Natural killer cell (primary cell): ENCODE results near the gene DIPK1A. TPM values are rescaled to one million over a fixed set of nuclear protein-coding genes. Genes with fewer than 3 reads are reported as not detected.
"Not testable (repeated sequence)": the region's sequence is repeated elsewhere in the genome, so short reads cannot be mapped to it uniquely, and the experiment has no call there.

Experiments used
- ATAC-seq, 3 donors: fragments of 150-1000 bp in 2 of 3; fragments of 200-7000 bp in 1 of 3; cut with Tn5 transposase; 1 replicate in 1 of 3; 2 replicates in 2 of 3; pipeline ENCODE4 v1.10.0; 2021; ENCODE audit warnings: mild to moderate bottlenecking in 2 of 3, moderate library complexity in 2 of 3
- DNase-seq, 2 donors: peaks; one replicate each; pipeline versions ENCODE4 v3.0.0 to v3.0.0-alpha.2; 2013 to 2021; ENCODE audit warnings: mixed read lengths in 1 of 2
- H3K27ac ChIP-seq: one replicate; pipeline ENCODE4 v1.5.1; 2013; ENCODE audit warnings: mild to moderate bottlenecking, low read length
- H3K27me3 ChIP-seq: one replicate; pipeline ENCODE4 v1.6.1; 2013; ENCODE audit warnings: low read length; ENCODE audit not compliant: control insufficient read depth, insufficient read depth
- H3K36me3 ChIP-seq: one replicate; pipeline ENCODE4 v1.6.1; 2013; ENCODE audit warnings: low read length; ENCODE audit not compliant: control insufficient read depth, insufficient read depth
- H3K4me1 ChIP-seq: one replicate; pipeline ENCODE4 v1.6.1; 2013; ENCODE audit warnings: low read length; ENCODE audit not compliant: control insufficient read depth, insufficient read depth
- H3K4me3 ChIP-seq: one replicate; pipeline ENCODE4 v1.5.1; 2013; ENCODE audit warnings: low read length
- H3K9me3 ChIP-seq: one replicate; pipeline ENCODE4 v1.6.1; 2013; ENCODE audit warnings: low read length; ENCODE audit not compliant: control insufficient read depth, insufficient read depth
- H3K27ac Mint-ChIP-seq, 2 donors: one replicate each; pipeline ENCODE4 v1.8.0; 2022; ENCODE audit warnings: mild to moderate bottlenecking in 2 of 2, mixed read lengths in 2 of 2, moderate library complexity in 1 of 2
- H3K27me3 Mint-ChIP-seq, 2 donors: one replicate each; pipeline ENCODE4 v1.8.0; 2022; ENCODE audit warnings: low read depth in 2 of 2, mixed read lengths in 2 of 2
- H3K36me3 Mint-ChIP-seq: one replicate; pipeline ENCODE4 v1.8.0; 2022; ENCODE audit warnings: mixed read lengths
- H3K4me1 Mint-ChIP-seq, 2 donors: one replicate each; pipeline ENCODE4 v1.8.0; 2022; ENCODE audit warnings: mixed read lengths in 2 of 2
- H3K4me3 Mint-ChIP-seq: one replicate; pipeline ENCODE4 v1.8.0; 2022; ENCODE audit warnings: mild to moderate bottlenecking, moderate library complexity, mixed read lengths
- H3K9me3 Mint-ChIP-seq, 2 donors: one replicate each; pipeline ENCODE4 v1.8.0; 2022; ENCODE audit warnings: mixed read lengths in 2 of 2
- CTCF ChIP-seq: fragments of 200-600 bp; IDR thresholded peaks from one replicate; pipeline ENCODE4 v1.8.0; 2022; ENCODE audit warnings: antibody characterized with exemption
- WGBS: methylation state at CpG from one replicate; pipeline ENCODE4 v1.1.7; 2013; ENCODE audit warnings: missing lambda C conversion rate; ENCODE audit not compliant: insufficient coverage; 5-methylcytosine and 5-hydroxymethylcytosine counted together
- intact Hi-C: fragments of 100-400 bp; cut with micrococcal nuclease; formaldehyde crosslinking; loops from one replicate; pipeline ENCODE4 v1.14.2; 2022
- total RNA-seq, 4 donors: library from RNA; stranded (reverse); fragments of 120-200 nt in 1 of 4; gene quantifications; one replicate each; pipeline versions ENCODE4 v1.2.3 to v1.2.4, GENCODE V29; 2013 to 2022

DIPK1A gene
- total RNA-seq, 3 donors from 2014 or later (not counting 1 experiment from before 2014, with no cell fraction given) = 7.0 to 11.3 (median 11.2) TPM

- no peak overlapping the region for H3K4me3 ChIP-seq
- H3K27ac ChIP-seq = peak overlapping the region; percentile 83
- 23% methylated on average over 7 of the region's 8 CpGs for WGBS
- Mint-ChIP-seq H3K4me1 (peaks cover 12 to 20% of the 10 kb centered on the region in 2 donors), H3K27ac (peak overlapping the region; percentile 92 to 93), H3K9me3 (no peaks in the 10 kb centered on the region), H3K27me3 (no peaks in the 10 kb centered on the region), H3K4me3 (peak overlapping the region; percentile 60), H3K36me3 (no peaks in the 10 kb centered on the region)
- H3K9me3 ChIP-seq = no peaks in the 10 kb centered on the region
- DNase-seq (peak in 1 of 2 donors; percentile 91), ATAC-seq (peak; percentile 90 to 97 (median 92))
- no peaks in the 10 kb centered on the region for H3K36me3 ChIP-seq
- H3K27me3 ChIP-seq = no peaks in the 10 kb centered on the region
- peaks cover 20% of the 10 kb centered on the region for H3K4me1 ChIP-seq
- intact Hi-C loops = loop anchor here (1.0 kb wide), 1 partner anchor 19 kb away; no protein-coding TSS in a partner anchor
- TF ChIP-seq CTCF = no peak
These were observed 19.7 kb upstream of the DIPK1A start for GRCh38 chr1:92980732-92981647.

GRCh38 chr1:92975551-92976232 lies 14.4 kb upstream of the DIPK1A start:
- peak overlapping the region in 1 of 2 donors; percentile 9 for H3K27ac Mint-ChIP-seq
- no peak overlapping the region for H3K4me3 Mint-ChIP-seq
- peak overlapping the region; percentile 50 for H3K27ac ChIP-seq
- ATAC-seq (no peak), DNase-seq (no peak)
- no peaks in the 10 kb centered on the region for H3K36me3 Mint-ChIP-seq
- 31% methylated on average over 7 of the region's 7 CpGs for WGBS
- no peaks in the 10 kb centered on the region for H3K27me3 ChIP-seq
- H3K4me1 ChIP-seq = peaks cover 25% of the 10 kb centered on the region
- no peaks in the 10 kb centered on the region for H3K9me3 ChIP-seq
- no peaks in the 10 kb centered on the region for H3K36me3 ChIP-seq
- peaks cover 4 to 20% of the 10 kb centered on the region in 2 donors for H3K4me1 Mint-ChIP-seq
- no peak overlapping the region for H3K4me3 ChIP-seq
- TF ChIP-seq CTCF = no peak
- H3K9me3 Mint-ChIP-seq = no peaks in the 10 kb centered on the region
- intact Hi-C loops = no loop called here
- no peaks in the 10 kb centered on the region for H3K27me3 Mint-ChIP-seq

- DNase-seq, H3K27me3 ChIP-seq, H3K36me3 ChIP-seq, H3K27me3 Mint-ChIP-seq, H3K4me3 Mint-ChIP-seq, H3K36me3 Mint-ChIP-seq, H3K9me3 Mint-ChIP-seq, H3K9me3 ChIP-seq, intact Hi-C loops, H3K27ac Mint-ChIP-seq, ATAC-seq, H3K4me3 ChIP-seq: not testable (repeated sequence)
- WGBS = 95% methylated on average over 3 of the region's 5 CpGs
- H3K4me1 Mint-ChIP-seq = peaks cover 0 to 14% of the 10 kb centered on the region in 2 donors
- peaks cover 17% of the 10 kb centered on the region for H3K4me1 ChIP-seq
- peak overlapping the region; percentile 50 for H3K27ac ChIP-seq
These were observed 12.8 kb upstream of the DIPK1A start for GRCh38 chr1:92974112-92974511.
